Vagina (tissue), 2 donors: ENCODE results near the gene RUNDC1. TPM values are rescaled to one million over a fixed set of nuclear protein-coding genes. Genes with fewer than 3 reads are reported as not detected.
A peak's percentile ranks its signal among the peaks of the same experiment; 100 is the strongest.
"Not testable (repeated sequence)": the region's sequence is repeated elsewhere in the genome, so short reads cannot be mapped to it uniquely, and the experiment has no call there.

Experiments
- DNase-seq, 2 donors: peaks; one replicate each; pipeline ENCODE4 v3.0.0-alpha.2; 2017; ENCODE audit errors: extremely low spot score in 2 of 2
- H3K27ac ChIP-seq: fragments of 200-600 bp; sonication (generic); one replicate; pipeline ENCODE4 v1.5.1; 2019
- H3K27me3 ChIP-seq: fragments of 200-600 bp; sonication (generic); one replicate; pipeline ENCODE4 v1.5.1; 2019
- H3K36me3 ChIP-seq, 2 donors: fragments of 200-600 bp; sonication (generic); one replicate each; pipeline ENCODE4 v1.5.1; 2017 to 2019
- H3K4me1 ChIP-seq: fragments of 200-600 bp; sonication (generic); one replicate; pipeline ENCODE4 v1.5.1; 2019
- H3K4me3 ChIP-seq, 2 donors: fragments of 200-600 bp; sonication (generic); 1 replicate in 1 of 2; 2 replicates in 1 of 2; pipeline ENCODE4 v1.5.1; 2016 to 2019
- H3K9me3 ChIP-seq: fragments of 200-600 bp; sonication (generic); one replicate; pipeline ENCODE4 v1.5.1; 2019
- POLR2A ChIP-seq, 2 donors: fragments of 450-650 bp; IDR thresholded peaks; one replicate each; pipeline ENCODE4 v1.6.1; 2017; ENCODE audit warnings: antibody characterized with exemption in 2 of 2, mild to moderate bottlenecking in 2 of 2, moderate library complexity in 2 of 2
- POLR2AphosphoS5 ChIP-seq, 2 donors: sonication (generic); formaldehyde crosslinking; IDR thresholded peaks; one replicate each; pipeline ENCODE4 v1.9.0; 2017; ENCODE audit warnings: antibody characterized with exemption in 2 of 2, mild to moderate bottlenecking in 2 of 2, low read depth in 1 of 2; ENCODE audit not compliant: insufficient read depth in 1 of 2
- intact Hi-C: fragments of 100-400 bp; cut with DNase I; formaldehyde crosslinking; loops from one replicate; pipeline ENCODE4 v1.15.1; 2023
- total RNA-seq: library from RNA; depleted of rRNA; stranded (reverse); fragments of >200 nt; gene quantifications from one replicate; pipeline ENCODE4 v1.2.3, GENCODE V29; 2016
- TF ChIP-seq, protein P1 (sequence below), 3 experiments: fragments of 450-650 bp in 2 of 3; fragments of 200-600 bp in 1 of 3; sonication (generic) in 1 of 3; IDR thresholded peaks; one replicate each; pipeline ENCODE4 v1.5.1; 2017 to 2019; ENCODE audit warnings: antibody characterized with exemption in 3 of 3, mild to moderate bottlenecking in 2 of 3, moderate library complexity in 2 of 3

Gene RUNDC1
- total RNA-seq, 1 donor from 2014 or later, result 21.4 TPM

DNA sequence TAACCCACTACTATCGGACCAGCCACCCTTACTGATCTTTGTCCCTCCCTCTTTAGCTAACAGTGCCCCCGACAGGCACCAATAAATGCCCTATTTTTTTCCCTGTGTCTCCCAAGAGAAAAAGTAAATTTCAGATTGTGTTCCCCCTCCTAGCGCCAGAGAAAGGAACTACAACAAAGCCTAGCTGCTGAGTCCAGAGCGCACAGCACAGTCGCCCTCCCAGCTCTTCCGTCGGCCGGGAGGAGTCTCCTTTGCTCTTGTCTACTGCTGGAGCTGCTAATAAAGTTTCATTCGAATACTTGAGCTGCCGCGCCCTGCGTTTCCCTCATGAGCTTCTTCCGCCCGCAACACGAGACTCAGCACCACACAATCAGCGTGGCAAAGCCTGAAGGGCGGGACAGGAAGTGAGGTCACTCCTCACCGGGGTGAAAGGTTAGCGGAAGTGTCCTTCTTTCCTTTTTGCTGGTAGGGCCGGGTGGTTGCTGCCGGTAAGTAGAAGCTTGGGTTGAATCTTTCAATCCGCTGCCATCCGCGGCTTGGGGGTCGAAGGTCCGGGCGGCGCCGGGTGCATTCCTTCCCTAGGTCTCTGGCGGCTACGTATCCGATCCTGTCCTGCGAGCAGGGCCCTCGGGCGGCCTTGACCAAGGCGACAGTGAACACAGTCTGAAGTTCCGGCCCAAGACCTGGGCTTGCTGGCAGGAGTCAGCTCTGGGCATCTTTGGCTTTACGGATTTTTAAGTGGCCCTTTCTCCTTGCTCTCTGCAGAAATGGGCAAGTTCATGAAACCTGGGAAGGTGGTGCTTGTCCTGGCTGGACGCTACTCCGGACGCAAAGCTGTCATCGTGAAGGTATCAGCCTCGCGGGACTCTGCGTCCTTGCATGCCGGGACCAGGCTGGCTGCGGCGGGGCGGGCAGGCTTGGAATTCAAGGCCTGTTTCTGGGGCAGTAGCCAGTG lies 17.9 kb downstream of the RUNDC1 start, which contains the start of gene RPL27:
RPL27 (plus strand) TSS at position 436 of the 955 bp plus-strand sequence; CDS start at position 768, 332 bp downstream.
- H3K9me3 ChIP-seq, result no peaks in the 10 kb centered on the region
- intact Hi-C loops, result no loop called here
- TF ChIP-seq, protein P1, sequence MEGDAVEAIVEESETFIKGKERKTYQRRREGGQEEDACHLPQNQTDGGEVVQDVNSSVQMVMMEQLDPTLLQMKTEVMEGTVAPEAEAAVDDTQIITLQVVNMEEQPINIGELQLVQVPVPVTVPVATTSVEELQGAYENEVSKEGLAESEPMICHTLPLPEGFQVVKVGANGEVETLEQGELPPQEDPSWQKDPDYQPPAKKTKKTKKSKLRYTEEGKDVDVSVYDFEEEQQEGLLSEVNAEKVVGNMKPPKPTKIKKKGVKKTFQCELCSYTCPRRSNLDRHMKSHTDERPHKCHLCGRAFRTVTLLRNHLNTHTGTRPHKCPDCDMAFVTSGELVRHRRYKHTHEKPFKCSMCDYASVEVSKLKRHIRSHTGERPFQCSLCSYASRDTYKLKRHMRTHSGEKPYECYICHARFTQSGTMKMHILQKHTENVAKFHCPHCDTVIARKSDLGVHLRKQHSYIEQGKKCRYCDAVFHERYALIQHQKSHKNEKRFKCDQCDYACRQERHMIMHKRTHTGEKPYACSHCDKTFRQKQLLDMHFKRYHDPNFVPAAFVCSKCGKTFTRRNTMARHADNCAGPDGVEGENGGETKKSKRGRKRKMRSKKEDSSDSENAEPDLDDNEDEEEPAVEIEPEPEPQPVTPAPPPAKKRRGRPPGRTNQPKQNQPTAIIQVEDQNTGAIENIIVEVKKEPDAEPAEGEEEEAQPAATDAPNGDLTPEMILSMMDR (IDR thresholded peaks at IDR 0.05), result peak; percentile 67 to 95 (median 79)
- peak; percentile 99 to 100 for TF ChIP-seq POLR2AphosphoS5 (IDR thresholded peaks at IDR 0.05; ENCODE audit: insufficient read depth in 1 of 2, low read depth in 1 of 2)
- peak in 1 of 2 donors; percentile 70 for TF ChIP-seq POLR2A (IDR thresholded peaks at IDR 0.05)
- H3K27me3 ChIP-seq, result no peaks in the 10 kb centered on the region
- H3K36me3 ChIP-seq, result peaks cover 0 to 26% of the 10 kb centered on the region in 2 donors
- DNase-seq, result peak; percentile 98 to 100
- peak within 1 kb of the TSS; percentile 83 for H3K27ac ChIP-seq
- H3K4me1 ChIP-seq, result peaks cover 24% of the 10 kb centered on the region
- peak within 1 kb of the TSS; percentile 76 to 86 for H3K4me3 ChIP-seq

DNA sequence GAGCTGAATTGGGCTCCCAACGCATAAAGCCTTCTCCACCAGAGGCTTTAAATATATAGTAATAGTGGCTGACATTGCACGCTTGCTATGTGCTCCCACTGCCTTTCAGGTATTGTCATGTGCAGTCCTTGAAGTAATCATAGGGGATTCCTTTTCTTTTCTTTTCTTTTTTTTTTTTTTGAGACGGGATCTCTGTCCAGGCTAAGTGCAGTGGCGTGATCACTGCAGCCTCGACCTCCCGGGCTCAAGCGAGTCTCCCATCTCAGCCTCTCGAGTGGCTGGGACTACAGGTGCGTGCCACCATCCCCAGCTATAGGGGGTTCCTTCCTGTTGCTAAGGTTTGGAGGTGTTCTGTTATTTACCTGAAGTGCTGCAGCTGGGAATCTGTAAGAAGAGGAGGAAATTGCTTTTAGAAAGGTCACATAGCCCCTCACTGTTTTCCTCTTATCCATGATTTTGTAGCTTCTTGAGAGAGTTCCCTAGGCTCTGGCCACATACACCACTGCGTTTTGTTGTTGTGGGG lies 18.7 kb downstream of the RUNDC1 start:
- Histone ChIP-seq H3K27ac (peak overlapping the region; percentile 83), H3K4me3 (peak overlapping the region; percentile 76 to 86), H3K9me3 (no peaks in the 10 kb centered on the region), H3K27me3 (no peaks in the 10 kb centered on the region), H3K4me1 (peaks cover 24% of the 10 kb centered on the region), H3K36me3 (peaks cover 0 to 30% of the 10 kb centered on the region in 2 donors)
- no peak for DNase-seq
- intact Hi-C loops, result no loop called here
- no peak for TF ChIP-seq POLR2A (IDR thresholded peaks at IDR 0.05)
- TF ChIP-seq, protein P1 (IDR thresholded peaks at IDR 0.05), result no peak
- TF ChIP-seq POLR2AphosphoS5 (IDR thresholded peaks at IDR 0.05; ENCODE audit: insufficient read depth in 1 of 2, low read depth in 1 of 2), result no peak

DNA sequence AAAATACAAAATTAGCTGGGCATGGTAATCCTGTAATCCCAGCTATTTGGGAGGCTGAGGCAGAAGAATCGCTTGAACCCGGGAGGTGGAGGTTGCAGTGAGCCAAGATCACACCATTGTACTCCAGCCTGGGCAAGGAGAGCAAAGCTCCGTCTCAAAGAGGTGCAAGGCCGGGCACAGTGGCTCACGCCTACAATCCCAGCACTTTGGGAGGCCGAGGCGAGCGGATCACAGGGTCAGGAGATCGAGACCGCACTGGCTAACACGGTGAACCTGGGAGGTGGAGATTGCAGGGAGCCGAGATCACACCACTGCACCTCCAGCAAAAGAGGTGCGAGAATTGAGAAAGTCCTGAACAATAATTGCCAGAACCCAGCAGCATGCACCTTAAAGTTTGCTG lies 20.5 kb downstream of the RUNDC1 start:
- Histone ChIP-seq H3K36me3 (peaks cover 0 to 37% of the 10 kb centered on the region in 2 donors), H3K4me1 (peaks cover 25% of the 10 kb centered on the region)
- H3K27me3 ChIP-seq, DNase-seq, intact Hi-C loops, H3K9me3 ChIP-seq, H3K27ac ChIP-seq, H3K4me3 ChIP-seq: not testable (repeated sequence)

DNA sequence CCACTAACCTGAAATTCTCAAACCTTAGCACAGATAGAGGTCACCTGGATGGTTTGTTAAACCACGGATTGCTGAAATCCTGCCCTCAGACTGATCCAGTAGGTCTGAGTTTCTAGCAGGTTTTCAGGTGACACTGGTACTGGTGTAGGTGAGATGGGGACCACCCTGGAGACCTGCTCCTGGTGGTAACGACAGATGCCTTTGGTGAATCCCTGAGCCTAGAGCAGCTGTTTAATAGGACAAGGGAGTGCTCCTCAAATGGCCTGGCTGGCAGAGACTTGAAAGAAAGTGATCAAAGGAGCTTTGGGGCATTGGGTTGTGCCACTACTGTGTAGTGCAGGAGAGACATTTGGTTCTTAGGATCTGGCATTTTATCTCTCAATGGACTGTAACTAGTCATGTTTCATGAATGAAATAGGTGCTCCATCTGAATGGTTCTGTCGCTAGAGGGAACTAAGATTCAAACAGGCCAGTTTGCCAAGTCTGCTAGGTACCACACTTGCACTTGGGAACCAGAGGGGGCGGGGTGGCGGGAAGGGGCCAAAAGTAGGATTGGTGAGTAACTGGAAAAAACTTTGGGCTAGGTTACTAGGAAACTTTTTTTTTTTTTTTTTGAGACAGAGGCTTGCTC lies 23.3 kb downstream of the RUNDC1 start:
- intact Hi-C loops, result no loop called here
- no peak overlapping the region for H3K4me3 ChIP-seq
- no peak for DNase-seq
- TF ChIP-seq POLR2AphosphoS5 (IDR thresholded peaks at IDR 0.05; ENCODE audit: insufficient read depth in 1 of 2, low read depth in 1 of 2) (no peak), POLR2A (IDR thresholded peaks at IDR 0.05) (no peak)
- TF ChIP-seq, protein P1 (IDR thresholded peaks at IDR 0.05), result no peak
- H3K27me3 ChIP-seq, result no peaks in the 10 kb centered on the region
- peaks cover 0 to 37% of the 10 kb centered on the region in 2 donors for H3K36me3 ChIP-seq
- H3K9me3 ChIP-seq, result no peaks in the 10 kb centered on the region
- H3K4me1 ChIP-seq, result peaks cover 40% of the 10 kb centered on the region
- H3K27ac ChIP-seq, result no peak overlapping the region
